HEK293T (cell line): ENCODE data around the gene MICALL2.

ENCODE experiments used
- ELF4 ChIP-seq: fragments of 450-650 bp; IDR thresholded peaks from 2 replicates; pipeline ENCODE4 v1.6.1; 2017; ENCODE audit warnings: antibody characterized with exemption
- FOXA1 ChIP-seq: fragments of 450-650 bp; IDR thresholded peaks from 2 replicates; pipeline ENCODE4 v1.6.1; 2016; ENCODE audit warnings: mild to moderate bottlenecking
- FOXK2 ChIP-seq: fragments of 450-650 bp; IDR thresholded peaks from 2 replicates; pipeline ENCODE4 v1.6.1; 2016; ENCODE audit warnings: mild to moderate bottlenecking
- FOXM1 ChIP-seq: fragments of 450-650 bp; IDR thresholded peaks from 2 replicates; pipeline ENCODE4 v1.6.1; 2017; ENCODE audit warnings: mild to moderate bottlenecking, borderline replicate concordance
- NFRKB ChIP-seq: fragments of 450-650 bp; IDR thresholded peaks from 2 replicates; pipeline ENCODE4 v1.6.1; 2016; ENCODE audit warnings: mild to moderate bottlenecking, moderate library complexity
- SP1 ChIP-seq: fragments of 450-650 bp; IDR thresholded peaks from 2 replicates; pipeline ENCODE4 v1.6.1; 2017
- SUZ12 ChIP-seq: fragments of 450-650 bp; IDR thresholded peaks from 2 replicates; pipeline ENCODE4 v1.6.1; 2016; ENCODE audit warnings: mild to moderate bottlenecking

- TF ChIP-seq FOXA1 (no peak), NFRKB (no peak), ELF4 (no peak), FOXK2 (no peak), SUZ12 (no peak), SP1 (no peak), FOXM1 (no peak)
Observed at GRCh38 chr7:1404460-1404809, 54.8 kb downstream of the MICALL2 start.
